Common myeloid progenitor, CD34-positive (primary cell): ENCODE results near the gene OR51F1. TPM values are rescaled to one million over a fixed set of nuclear protein-coding genes. Genes with fewer than 3 reads are reported as not detected.
"Not testable (repeated sequence)": the region's sequence is repeated elsewhere in the genome, so short reads cannot be mapped to it uniquely, and the experiment has no call there.

Experiments
- CTCF ChIA-PET: fragments of 350-600 bp; sonication (Branson Sonifier 250); formaldehyde crosslinking; loops from one replicate; lab custom pipeline; 2021; ENCODE audit warnings: antibody characterized with exemption; lab: Charles Lee
- POLR2A ChIA-PET: fragments of 350-600 bp; sonication (Branson Sonifier 250); formaldehyde crosslinking; loops from one replicate; lab custom pipeline; 2021; ENCODE audit warnings: antibody characterized with exemption; lab: Charles Lee
- DNase-seq, 3 donors: peaks; one replicate each; pipeline versions ENCODE4 v3.0.0 to v3.0.0-alpha.2; 2013
- H3K27ac ChIP-seq, 2 experiments: 1 replicate in 1 of 2; 2 replicates in 1 of 2; pipeline ENCODE4 v1.7.0; 2013; ENCODE audit warnings: inconsistent platforms in 2 of 2, low read length in 2 of 2, mild to moderate bottlenecking in 2 of 2, low read depth in 1 of 2, moderate library complexity in 1 of 2; ENCODE audit not compliant: severe bottlenecking in 2 of 2, insufficient read depth in 1 of 2, poor library complexity in 1 of 2
- H3K27me3 ChIP-seq, 5 experiments: replicated peaks in 2 of 5; 1 replicate in 3 of 5; 2 replicates in 2 of 5; pipeline versions ENCODE4 v1.6.1 to v1.7.0; 2013; ENCODE audit warnings: low read length in 4 of 5, mild to moderate bottlenecking in 2 of 5, moderate library complexity in 2 of 5, inconsistent platforms in 1 of 5; ENCODE audit not compliant: insufficient read depth in 5 of 5, control insufficient read depth in 4 of 5
- H3K36me3 ChIP-seq, 4 experiments: 1 replicate in 2 of 4; 2 replicates in 2 of 4; pipeline versions ENCODE4 v1.6.1 to v1.7.0; 2013; ENCODE audit warnings: low read length in 3 of 4, control low read depth in 1 of 4, mild to moderate bottlenecking in 1 of 4; ENCODE audit not compliant: control insufficient read depth in 4 of 4, insufficient read depth in 4 of 4
- H3K4me1 ChIP-seq, 4 experiments: 1 replicate in 3 of 4; 2 replicates in 1 of 4; pipeline versions ENCODE4 v1.6.1 to v1.7.1; 2013; ENCODE audit warnings: low read length in 3 of 4, mild to moderate bottlenecking in 3 of 4, control low read depth in 1 of 4, inconsistent platforms in 1 of 4, moderate library complexity in 1 of 4; ENCODE audit not compliant: control insufficient read depth in 4 of 4, insufficient read depth in 4 of 4; ENCODE audit errors: control extremely low read depth in 1 of 4
- H3K4me3 ChIP-seq, 7 experiments: 1 replicate in 4 of 7; 2 replicates in 3 of 7; pipeline versions ENCODE4 v1.5.1 to v1.7.0; 2013; ENCODE audit warnings: mild to moderate bottlenecking in 7 of 7, low read length in 6 of 7, moderate library complexity in 6 of 7, inconsistent platforms in 2 of 7, low read depth in 2 of 7, control low read depth in 1 of 7; ENCODE audit not compliant: insufficient read depth in 4 of 7, control insufficient read depth in 1 of 7; ENCODE audit errors: extremely low read depth in 1 of 7
- H3K9me3 ChIP-seq, 5 experiments: 1 replicate in 4 of 5; 2 replicates in 1 of 5; pipeline versions ENCODE4 v1.6.1 to v1.7.1; 2013; ENCODE audit warnings: low read length in 4 of 5, mild to moderate bottlenecking in 2 of 5, inconsistent platforms in 1 of 5, low read depth in 1 of 5, moderate library complexity in 1 of 5; ENCODE audit not compliant: control insufficient read depth in 4 of 5, insufficient read depth in 2 of 5; ENCODE audit errors: control extremely low read depth in 1 of 5
- WGBS: methylation state at CpG from one replicate; pipeline ENCODE4 v1.1.5; 2013; ENCODE audit not compliant: insufficient coverage; 5-methylcytosine and 5-hydroxymethylcytosine counted together
- polyA plus RNA-seq: library from polyadenylated mRNA; unstranded; fragments of 120-200 nt; gene quantifications from one replicate; pipeline ENCODE4 v1.2.1, GENCODE V29; 2013

OR51F1 gene, protein sequence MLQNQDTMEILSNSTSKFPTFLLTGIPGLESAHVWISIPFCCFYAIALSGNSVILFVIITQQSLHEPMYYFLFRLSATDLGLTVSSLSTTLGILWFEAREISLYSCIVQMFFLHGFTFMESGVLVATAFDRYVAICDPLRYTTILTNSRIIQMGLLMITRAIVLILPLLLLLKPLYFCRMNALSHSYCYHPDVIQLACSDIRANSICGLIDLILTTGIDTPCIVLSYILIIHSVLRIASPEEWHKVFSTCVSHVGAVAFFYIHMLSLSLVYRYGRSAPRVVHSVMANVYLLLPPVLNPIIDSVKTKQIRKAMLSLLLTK
- not detected for polyA plus RNA-seq

DNA sequence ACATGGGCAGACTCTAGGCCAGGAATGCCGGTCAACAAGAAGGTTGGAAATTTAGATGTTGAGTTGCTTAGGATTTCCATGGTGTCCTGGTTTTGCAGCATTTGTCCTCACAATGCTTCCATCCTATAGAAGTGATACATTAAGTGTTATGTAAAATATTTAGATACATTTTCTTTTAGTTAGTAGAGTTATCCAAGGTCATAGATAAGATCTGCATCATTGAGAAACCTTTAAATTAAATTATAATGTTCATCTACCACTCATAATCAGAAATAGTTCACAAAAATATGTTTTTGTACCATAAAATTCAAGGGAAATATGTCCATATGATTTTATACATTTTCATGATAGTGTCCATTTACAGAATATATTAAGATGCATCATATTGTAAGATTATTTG is at the start of gene OR51F1:
TSS of gene OR51F1 (minus strand) at position 101 of the 400 bp plus-strand sequence. CDS start at position 101, 0 bp downstream.
- CTCF ChIA-PET, result no interaction called here
- WGBS, result 86% methylated on average over 1 of the region's 1 CpG

DNA sequence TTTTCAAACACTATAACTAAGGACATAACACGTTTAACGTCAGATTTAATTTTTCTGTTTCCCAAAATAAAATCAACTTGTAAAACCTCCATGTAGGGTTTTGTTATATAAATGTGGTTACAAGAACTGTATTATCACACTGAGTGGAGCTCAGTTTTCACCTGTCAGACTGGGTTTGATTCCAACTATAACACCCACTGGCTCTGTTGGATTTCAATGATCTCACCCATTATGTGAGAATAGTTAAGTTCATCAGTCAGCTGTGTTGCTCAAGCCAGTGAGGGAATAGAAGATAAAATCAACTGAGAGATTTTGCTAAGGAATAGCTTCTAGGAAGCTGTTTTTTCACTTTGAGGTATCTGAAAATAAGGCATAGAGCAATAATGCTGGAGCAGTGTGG is 39.5 kb upstream of the OR51F1 start:
- Histone ChIP-seq H3K4me3 (no peak overlapping the region), H3K36me3 (no peaks in the 10 kb centered on the region), H3K4me1 (no peaks in the 10 kb centered on the region), H3K9me3 (no peaks in the 10 kb centered on the region), H3K27ac (no peak overlapping the region), H3K27me3 (no peaks in the 10 kb centered on the region)
- ChIA-PET CTCF (no interaction called here), POLR2A (interaction anchor here (0.6 kb wide), 1 partner anchor 152 kb away, joined by 3 read pairs; no protein-coding TSS in a partner anchor)
- no peak for DNase-seq
- no CpG with 5 or more reads among the region's 2 CpGs for WGBS

More for the DNA sequence above, at the start of gene OR51F1:
- no peak for DNase-seq
- H3K4me3 ChIP-seq, result no peak within 1 kb of the TSS
- no peak within 1 kb of the TSS for H3K27ac ChIP-seq
- H3K36me3 ChIP-seq, result no peaks in the 10 kb centered on the region
- POLR2A ChIA-PET, result no interaction called here
- H3K4me1 ChIP-seq, result no peaks in the 10 kb centered on the region
- H3K27me3 ChIP-seq, result no peaks in the 10 kb centered on the region
- H3K9me3 ChIP-seq, result no peaks in the 10 kb centered on the region

DNA sequence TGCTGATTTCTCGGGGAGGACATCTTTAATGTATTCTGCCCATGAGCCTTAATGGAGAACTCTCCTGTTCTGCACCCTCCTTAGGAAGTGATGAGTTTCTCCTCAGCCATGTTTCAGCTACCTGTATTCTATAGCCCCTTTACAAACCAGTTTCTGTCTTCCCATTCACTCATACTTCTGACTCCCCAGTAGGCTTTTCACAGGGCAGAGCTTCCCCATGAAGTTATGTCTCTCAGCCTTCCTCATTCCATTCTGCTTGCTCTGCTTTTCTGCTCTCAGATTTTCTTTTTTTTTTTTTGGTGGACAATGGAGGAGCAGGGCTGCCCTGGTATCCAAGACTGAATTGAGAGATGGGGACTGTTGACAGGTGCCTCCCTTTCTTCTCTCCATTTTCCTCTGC is 38.7 kb upstream of the OR51F1 start:
- Histone ChIP-seq H3K27me3 (no peaks in the 10 kb centered on the region), H3K36me3 (no peaks in the 10 kb centered on the region), H3K27ac (no peak overlapping the region), H3K9me3 (no peaks in the 10 kb centered on the region), H3K4me3 (no peak overlapping the region), H3K4me1 (no peaks in the 10 kb centered on the region)
- ChIA-PET POLR2A (no interaction called here), CTCF (no interaction called here)
- no peak for DNase-seq
- WGBS, result 88% methylated on average over 1 of the region's 1 CpG

DNA sequence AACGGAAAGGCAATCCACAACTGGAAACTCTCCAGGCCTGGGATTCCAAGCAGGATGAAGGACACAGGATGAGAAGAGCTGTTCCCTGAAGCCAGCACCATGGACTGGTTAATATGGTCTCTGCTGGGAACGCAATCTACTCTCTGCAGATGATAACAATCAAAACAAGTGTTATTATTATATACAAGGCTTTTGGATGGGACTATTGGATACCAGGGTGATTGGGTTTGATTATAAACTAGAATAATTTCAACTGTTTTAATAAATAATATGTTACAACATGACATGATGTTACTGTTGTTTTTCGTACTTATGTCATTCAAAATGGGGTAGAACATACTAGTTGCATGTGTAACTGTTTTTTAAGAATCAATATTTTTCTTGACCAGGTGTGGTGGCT is 34.5 kb upstream of the OR51F1 start, which contains the start of gene OR52R1:
TSS of gene OR52R1 (minus strand) at position 101 of the 400 bp plus-strand sequence. CDS start at position 101, 0 bp downstream.
- H3K27ac ChIP-seq, result no peak within 1 kb of the TSS
- 100% methylated on average over 1 of the region's 3 CpGs for WGBS
- ChIA-PET POLR2A (no interaction called here), CTCF (no interaction called here)
- no peaks in the 10 kb centered on the region for H3K9me3 ChIP-seq
- no peaks in the 10 kb centered on the region for H3K4me1 ChIP-seq
- H3K4me3 ChIP-seq, result no peak within 1 kb of the TSS
- no peaks in the 10 kb centered on the region for H3K36me3 ChIP-seq
- no peak for DNase-seq
- no peaks in the 10 kb centered on the region for H3K27me3 ChIP-seq

DNA sequence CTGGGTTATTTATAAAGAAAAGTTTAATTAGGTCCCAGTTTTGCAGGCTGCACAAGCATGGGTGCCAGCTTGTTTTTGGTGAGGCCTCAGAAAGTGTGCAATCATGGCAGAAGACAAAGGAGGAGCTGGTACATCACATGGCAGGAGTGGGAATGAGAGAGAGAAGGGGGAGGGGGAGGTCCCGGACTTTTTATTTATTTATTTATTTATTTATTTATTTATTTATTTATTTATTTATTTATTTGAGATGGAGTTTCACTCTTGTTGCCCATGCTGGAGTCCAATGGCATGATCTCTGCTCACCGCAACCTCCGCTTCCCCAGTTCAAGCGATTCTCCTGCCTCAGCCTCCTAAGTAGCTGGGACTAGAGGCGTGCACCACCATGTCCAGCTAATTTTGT is 31.6 kb upstream of the OR51F1 start:
- 93% methylated on average over 4 of the region's 5 CpGs for WGBS
- H3K4me1 ChIP-seq, H3K9me3 ChIP-seq, H3K36me3 ChIP-seq, H3K4me3 ChIP-seq, POLR2A ChIA-PET, CTCF ChIA-PET, H3K27me3 ChIP-seq, H3K27ac ChIP-seq, DNase-seq: not testable (repeated sequence)

DNA sequence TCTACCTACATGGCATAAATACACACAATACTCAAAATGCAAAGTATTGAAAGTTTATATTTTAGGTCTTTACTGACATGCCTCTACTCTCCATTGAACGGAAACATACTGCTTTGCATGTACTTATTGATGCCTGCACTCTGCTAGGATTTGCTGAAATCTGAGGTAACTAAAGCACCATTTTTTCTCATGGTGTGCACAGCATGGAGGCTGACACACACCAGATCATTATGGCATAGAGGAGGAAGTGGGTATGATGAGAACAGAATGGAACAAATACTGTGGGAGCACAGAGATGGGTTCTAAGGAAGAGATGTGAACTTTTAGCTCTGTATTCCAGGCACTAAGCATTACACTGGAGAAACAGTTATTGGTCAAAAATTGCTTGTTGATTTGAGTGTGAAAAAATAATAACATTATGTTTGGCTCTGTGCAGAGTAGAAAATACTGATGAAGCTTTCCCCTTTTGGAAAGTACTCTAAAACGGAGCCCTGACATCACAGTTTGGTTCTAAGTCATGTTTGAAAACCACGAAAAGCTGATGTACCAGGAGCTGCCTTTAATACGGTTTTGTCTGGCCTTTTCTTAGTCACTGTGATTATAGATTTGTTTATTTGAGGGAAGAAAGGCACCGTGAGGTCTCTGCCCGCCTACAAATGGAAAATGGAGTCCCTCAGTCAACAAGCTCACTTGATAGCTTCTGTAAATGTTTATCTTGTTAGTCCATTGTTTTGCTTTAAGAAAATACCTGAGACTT is 28.9 kb upstream of the OR51F1 start:
- DNase-seq, result no peak
- CTCF ChIA-PET, result interaction anchor here (0.6 kb wide), 1 partner anchor 930 kb away, joined by 3 read pairs; no protein-coding TSS in a partner anchor
- no peak overlapping the region for H3K4me3 ChIP-seq
- 100% methylated on average over 3 of the region's 6 CpGs for WGBS
- no peak overlapping the region for H3K27ac ChIP-seq
- POLR2A ChIA-PET, result no interaction called here
- no peaks in the 10 kb centered on the region for H3K27me3 ChIP-seq
- H3K9me3 ChIP-seq, result no peaks in the 10 kb centered on the region
- H3K4me1 ChIP-seq, result no peaks in the 10 kb centered on the region
- no peaks in the 10 kb centered on the region for H3K36me3 ChIP-seq

DNA sequence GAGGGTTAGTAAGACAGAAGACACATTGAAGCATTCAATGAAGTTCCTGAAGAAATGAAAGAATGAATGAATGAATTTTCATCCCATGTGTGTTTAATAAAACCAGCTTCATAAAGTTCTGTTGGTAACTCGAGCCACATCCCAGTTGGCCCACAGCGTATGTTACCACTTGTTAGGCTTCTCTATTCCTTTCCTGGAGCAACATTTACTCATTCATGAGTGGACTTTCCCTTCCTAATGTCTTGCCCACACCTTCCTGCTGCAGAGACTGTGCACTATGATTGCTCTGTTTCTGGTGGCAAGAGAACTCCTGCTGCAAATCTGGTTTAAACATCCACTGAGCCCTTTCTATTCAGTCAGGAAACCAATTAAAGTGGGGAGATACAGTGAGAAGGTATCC is 27.5 kb upstream of the OR51F1 start:
- H3K27ac ChIP-seq, result no peak overlapping the region
- no peaks in the 10 kb centered on the region for H3K27me3 ChIP-seq
- 57% methylated on average over 1 of the region's 2 CpGs for WGBS
- no peak for DNase-seq
- H3K4me3 ChIP-seq, result no peak overlapping the region
- CTCF ChIA-PET, result no interaction called here
- no peaks in the 10 kb centered on the region for H3K9me3 ChIP-seq
- POLR2A ChIA-PET, result no interaction called here
- no peaks in the 10 kb centered on the region for H3K4me1 ChIP-seq
- no peaks in the 10 kb centered on the region for H3K36me3 ChIP-seq
